A549 (cell line): ENCODE results near the gene CELSR1. TPM values are rescaled to one million over a fixed set of nuclear protein-coding genes. Genes with fewer than 3 reads are reported as not detected.

ENCODE experiments used
- ATAC-seq, 2 experiments: fragments of 200-7000 bp in 1 of 2; fragments of >200 bp in 1 of 2; cut with Nextera tagmentation in 1 of 2; cut with Tn5 transposase in 1 of 2; 3 replicates each; pipeline versions ENCODE4 v1.8.0 to v1.9.1; 2018 to 2020; ENCODE audit warnings: mild to moderate bottlenecking in 1 of 2, moderate library complexity in 1 of 2
- CTCF ChIA-PET: fragments of 300-600 bp; sonication (Branson Sonifier 250); formaldehyde crosslinking; extraction: SDS; loops from one replicate; lab custom pipeline; 2021; ENCODE audit warnings: antibody characterized with exemption, inconsistent platforms; lab: Yijun Ruan, JAX
- POLR2A ChIA-PET: fragments of 350-600 bp; formaldehyde crosslinking; extraction: SDS; loops from one replicate; lab custom pipeline; 2021; ENCODE audit warnings: antibody characterized with exemption, inconsistent platforms; lab: Yijun Ruan, JAX
- DNase-seq, 2 experiments: peaks; one replicate each; pipeline versions ENCODE4 v3.0.0 to v3.0.0-alpha.2; 2011 to 2016; ENCODE audit warnings: low read depth in 1 of 2, low spot score in 1 of 2
- FAIRE-seq: peaks from 2 replicates; lab custom pipeline; 2011; peaks lifted over from hg19 to GRCh38; lab: Jason Lieb, UNC
- H3K27ac ChIP-seq, 2 experiments: fragments of >200 bp; sonication (Bioruptor Twin); formaldehyde crosslinking; 3 replicates each; pipeline ENCODE4 v1.5.1; 2016 to 2017
- H3K4me1 ChIP-seq: fragments of >200 bp; sonication (Bioruptor Twin); formaldehyde crosslinking; 3 replicates; pipeline ENCODE4 v1.6.1; 2016
- H3K4me2 ChIP-seq: fragments of >200 bp; sonication (Bioruptor Twin); formaldehyde crosslinking; 3 replicates; pipeline ENCODE4 v1.6.1; 2016
- H3K4me3 ChIP-seq: fragments of >200 bp; sonication (Bioruptor Twin); formaldehyde crosslinking; 3 replicates; pipeline ENCODE4 v1.5.1; 2016
- H3K9me3 ChIP-seq: fragments of >200 bp; sonication (Bioruptor Twin); formaldehyde crosslinking; 3 replicates; pipeline ENCODE4 v1.6.1; 2016
- BHLHE40 ChIP-seq: IDR thresholded peaks from 2 replicates; pipeline ENCODE4 v1.6.1; 2012; ENCODE audit warnings: low read depth, low read length, inconsistent platforms
- CEBPB ChIP-seq, 2 experiments: fragments of >200 bp in 1 of 2; sonication (Bioruptor Twin) in 1 of 2; formaldehyde crosslinking in 1 of 2; IDR thresholded peaks; 2 replicates each; pipeline ENCODE4 v1.6.1; 2012 to 2016
- CHD2 ChIP-seq: fragments of 150-350 bp; IDR thresholded peaks from 2 replicates; pipeline ENCODE4 v1.6.1; 2014; ENCODE audit warnings: low read length; ENCODE audit not compliant: partially characterized antibody
- CHD4 ChIP-seq: fragments of 200-600 bp; sonication (generic); IDR thresholded peaks from 2 replicates; pipeline ENCODE4 v1.6.1; 2016; ENCODE audit warnings: antibody characterized with exemption, mild to moderate bottlenecking, borderline replicate concordance
- EP300 ChIP-seq, 2 experiments: fragments of >200 bp; sonication (Bioruptor Twin); formaldehyde crosslinking; IDR thresholded peaks; 2 replicates in 1 of 2; 3 replicates in 1 of 2; pipeline ENCODE4 v1.6.1; 2016 to 2017
- FOSB ChIP-seq: fragments of 250-450 bp; sonication (Bioruptor Pico); IDR thresholded peaks from 2 replicates; pipeline ENCODE4 v1.5.0; 2020; ENCODE audit warnings: mild to moderate bottlenecking, moderate library complexity
- HDAC2 ChIP-seq: fragments of 200-600 bp; sonication (generic); IDR thresholded peaks from 2 replicates; pipeline ENCODE4 v1.6.1; 2016
- HEYL ChIP-seq: fragments of 250-450 bp; sonication (Bioruptor Pico); IDR thresholded peaks from 2 replicates; pipeline ENCODE4 v1.8.0; 2021; ENCODE audit warnings: mild to moderate bottlenecking, moderate library complexity
- HOXA7 ChIP-seq: fragments of 250-450 bp; sonication (Bioruptor Pico); IDR thresholded peaks from 2 replicates; pipeline ENCODE4 v1.5.0; 2020; ENCODE audit warnings: mild to moderate bottlenecking, moderate library complexity
- HOXB13 ChIP-seq: fragments of 250-450 bp; sonication (Bioruptor Pico); IDR thresholded peaks from 2 replicates; pipeline ENCODE4 v1.5.0; 2020; ENCODE audit warnings: low read depth, mild to moderate bottlenecking, moderate library complexity
- JUNB ChIP-seq: fragments of >200 bp; sonication (Bioruptor Twin); formaldehyde crosslinking; IDR thresholded peaks from 2 replicates; pipeline ENCODE4 v1.6.1; 2016
- KDM1A ChIP-seq: fragments of 200-600 bp; sonication (generic); IDR thresholded peaks from 2 replicates; pipeline ENCODE4 v1.6.1; 2016; ENCODE audit warnings: low read depth, mild to moderate bottlenecking
- MAZ ChIP-seq: fragments of 150-350 bp; IDR thresholded peaks from 2 replicates; pipeline ENCODE4 v1.6.1; 2014; ENCODE audit warnings: antibody characterized with exemption, low read depth, low read length, borderline replicate concordance
- NFE2L2 ChIP-seq: fragments of 150-350 bp; conservative IDR thresholded peaks from 2 replicates; pipeline ENCODE4 v1.6.1; 2014; ENCODE audit warnings: low read length
- NR3C1 ChIP-seq: fragments of >200 bp; sonication (Bioruptor Twin); formaldehyde crosslinking; IDR thresholded peaks from 3 replicates; pipeline ENCODE4 v1.6.1; 2017
- POLR2A ChIP-seq: IDR thresholded peaks from 2 replicates; pipeline ENCODE4 v1.6.1; 2012; ENCODE audit warnings: mild to moderate bottlenecking, low read length
- RARB ChIP-seq: fragments of 250-450 bp; sonication (Bioruptor Pico); IDR thresholded peaks from 2 replicates; pipeline ENCODE4 v1.8.0; 2021; ENCODE audit warnings: mild to moderate bottlenecking, moderate library complexity
- SMC3 ChIP-seq: fragments of >200 bp; sonication (Bioruptor Twin); formaldehyde crosslinking; IDR thresholded peaks from 3 replicates; pipeline ENCODE4 v1.6.1; 2018; ENCODE audit warnings: inconsistent platforms
- TP53 ChIP-seq: fragments of 250-450 bp; sonication (Bioruptor Pico); IDR thresholded peaks from 2 replicates; pipeline ENCODE4 v1.5.0; 2021; ENCODE audit warnings: mild to moderate bottlenecking, moderate library complexity
- WGBS: methylation state at CpG from one replicate; pipeline ENCODE4 v1.1.6; 2017; ENCODE audit errors: missing lambda C conversion rate; 5-methylcytosine and 5-hydroxymethylcytosine counted together
- polyA plus RNA-seq, 4 experiments: library from polyadenylated mRNA; depleted of rRNA in 3 of 4; stranded (reverse); fragments of >200 nt; fragmentation: RNase III in 1 of 4; extraction: RNeasy Plus Mini Kit Qiagen cat#74134 plus additional on column Dnase treatment in 1 of 4; gene quantifications; 2 replicates in 3 of 4; 3 replicates in 1 of 4; pipeline ENCODE4 v1.2.3, GENCODE V29; 2011 to 2017
- TF ChIP-seq, protein P1 (sequence below): fragments of >200 bp; sonication (Bioruptor Twin); formaldehyde crosslinking; IDR thresholded peaks from 2 replicates; pipeline ENCODE4 v1.6.1; 2016
- TF ChIP-seq, protein P2 (sequence below): fragments of 150-350 bp; IDR thresholded peaks from 2 replicates; pipeline ENCODE4 v1.6.1; 2014; ENCODE audit warnings: low read depth, mild to moderate bottlenecking, low read length
- TF ChIP-seq, protein P3 (sequence below): IDR thresholded peaks from 2 replicates; pipeline ENCODE4 v1.6.1; 2012
- TF ChIP-seq, protein P4 (sequence below): IDR thresholded peaks from 2 replicates; pipeline ENCODE4 v1.6.1; 2012
- TF ChIP-seq, protein P5 (sequence below): fragments of 250-450 bp; sonication (Bioruptor Pico); IDR thresholded peaks from 2 replicates; pipeline ENCODE4 v1.5.0; 2021; ENCODE audit warnings: mild to moderate bottlenecking, moderate library complexity, borderline replicate concordance
- TF ChIP-seq, protein P6 (sequence below): fragments of >200 bp; sonication (Bioruptor Twin); formaldehyde crosslinking; IDR thresholded peaks from 3 replicates; pipeline ENCODE4 v1.6.1; 2016
- TF ChIP-seq, protein P7 (sequence below): IDR thresholded peaks from 2 replicates; pipeline ENCODE4 v1.6.1; 2012; ENCODE audit warnings: low read depth, borderline replicate concordance

CELSR1 gene
- polyA plus RNA-seq, 2 of the 4 experiments (the other 2 are of a cell fraction), result 15.3 to 31.8 TPM

DNA sequence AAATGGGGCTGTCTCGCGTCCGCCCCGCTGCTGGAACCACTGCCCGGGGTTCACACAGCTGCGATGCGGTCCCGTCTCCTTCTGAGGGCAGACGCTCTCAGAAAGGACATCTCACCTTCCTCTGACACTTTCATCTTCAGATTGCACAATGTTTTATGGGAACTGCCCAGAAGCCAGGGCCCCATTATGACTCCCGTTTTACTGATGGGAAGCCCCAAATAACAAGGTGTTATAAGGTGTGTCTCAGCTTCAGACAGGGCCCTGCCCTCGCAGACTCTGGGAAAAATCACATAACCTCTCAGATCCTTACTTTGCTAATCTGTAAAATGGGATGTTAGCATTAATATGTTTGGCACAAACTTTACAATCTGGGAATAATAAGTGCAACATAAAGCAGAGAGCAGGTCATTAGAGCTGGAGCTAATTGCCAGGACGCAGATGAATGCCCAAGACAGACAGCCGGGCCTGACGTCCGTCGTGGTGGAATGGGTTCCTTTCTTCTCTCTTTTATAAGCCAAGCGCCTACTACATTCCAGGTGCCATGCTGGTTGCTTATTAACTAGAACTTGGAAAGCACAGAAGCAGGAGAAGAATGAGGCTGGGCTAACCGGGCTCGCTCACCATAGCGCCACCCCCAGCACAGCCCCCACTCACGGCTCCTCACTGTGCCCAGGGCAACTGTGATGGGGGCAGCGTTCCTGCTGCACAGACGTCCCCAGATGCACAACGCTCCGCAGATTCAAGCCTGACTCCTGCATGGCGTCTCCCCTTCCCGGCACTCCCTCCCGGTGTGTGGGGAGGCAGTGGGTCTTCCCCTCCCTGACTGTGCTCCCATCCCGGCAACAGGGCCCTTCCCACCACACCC is 158.1 kb downstream of the CELSR1 start:
- CTCF ChIA-PET, result interaction anchor here (1.0 to 4.0 kb wide), 5 partner anchors 12 to 163 kb away, joined by 3 to 18 read pairs (median 5); no protein-coding TSS in a partner anchor

More for the DNA sequence above, 158.1 kb downstream of the CELSR1 start:
- H3K27ac ChIP-seq, result peak overlapping the region; percentile 91 to 93
- ATAC-seq, result peak; percentile 25 to 63; a peak in 4 of 6 replicates
- 30% methylated on average over 19 of the region's 29 CpGs for WGBS
- POLR2A ChIA-PET, result no interaction called here
- peak; percentile 54 to 76; a peak in 3 of 4 replicates for TF ChIP-seq CEBPB (IDR thresholded peaks at IDR 0.05)
- TF ChIP-seq, protein P1, sequence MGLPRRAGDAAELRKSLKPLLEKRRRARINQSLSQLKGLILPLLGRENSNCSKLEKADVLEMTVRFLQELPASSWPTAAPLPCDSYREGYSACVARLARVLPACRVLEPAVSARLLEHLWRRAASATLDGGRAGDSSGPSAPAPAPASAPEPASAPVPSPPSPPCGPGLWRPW, result no peak
- TF ChIP-seq, protein P2, sequence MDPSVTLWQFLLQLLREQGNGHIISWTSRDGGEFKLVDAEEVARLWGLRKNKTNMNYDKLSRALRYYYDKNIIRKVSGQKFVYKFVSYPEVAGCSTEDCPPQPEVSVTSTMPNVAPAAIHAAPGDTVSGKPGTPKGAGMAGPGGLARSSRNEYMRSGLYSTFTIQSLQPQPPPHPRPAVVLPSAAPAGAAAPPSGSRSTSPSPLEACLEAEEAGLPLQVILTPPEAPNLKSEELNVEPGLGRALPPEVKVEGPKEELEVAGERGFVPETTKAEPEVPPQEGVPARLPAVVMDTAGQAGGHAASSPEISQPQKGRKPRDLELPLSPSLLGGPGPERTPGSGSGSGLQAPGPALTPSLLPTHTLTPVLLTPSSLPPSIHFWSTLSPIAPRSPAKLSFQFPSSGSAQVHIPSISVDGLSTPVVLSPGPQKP, result no peak
- TF ChIP-seq TP53, result no peak
- TF ChIP-seq, protein P3, sequence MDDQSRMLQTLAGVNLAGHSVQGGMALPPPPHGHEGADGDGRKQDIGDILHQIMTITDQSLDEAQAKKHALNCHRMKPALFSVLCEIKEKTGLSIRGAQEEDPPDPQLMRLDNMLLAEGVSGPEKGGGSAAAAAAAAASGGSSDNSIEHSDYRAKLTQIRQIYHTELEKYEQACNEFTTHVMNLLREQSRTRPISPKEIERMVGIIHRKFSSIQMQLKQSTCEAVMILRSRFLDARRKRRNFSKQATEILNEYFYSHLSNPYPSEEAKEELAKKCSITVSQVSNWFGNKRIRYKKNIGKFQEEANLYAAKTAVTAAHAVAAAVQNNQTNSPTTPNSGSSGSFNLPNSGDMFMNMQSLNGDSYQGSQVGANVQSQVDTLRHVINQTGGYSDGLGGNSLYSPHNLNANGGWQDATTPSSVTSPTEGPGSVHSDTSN, result no peak
- no peak for TF ChIP-seq SMC3
- TF ChIP-seq CHD4, result peak; percentile 74; the same call in 1 of the 2 replicates
- no peak for TF ChIP-seq FOSB (CRISPR knock-in tag)
- peak; percentile 91 for TF ChIP-seq KDM1A
- TF ChIP-seq, protein P4, sequence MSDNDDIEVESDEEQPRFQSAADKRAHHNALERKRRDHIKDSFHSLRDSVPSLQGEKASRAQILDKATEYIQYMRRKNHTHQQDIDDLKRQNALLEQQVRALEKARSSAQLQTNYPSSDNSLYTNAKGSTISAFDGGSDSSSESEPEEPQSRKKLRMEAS, result peak; percentile 38; the same call in 1 of the 2 replicates
- TF ChIP-seq, protein P5, sequence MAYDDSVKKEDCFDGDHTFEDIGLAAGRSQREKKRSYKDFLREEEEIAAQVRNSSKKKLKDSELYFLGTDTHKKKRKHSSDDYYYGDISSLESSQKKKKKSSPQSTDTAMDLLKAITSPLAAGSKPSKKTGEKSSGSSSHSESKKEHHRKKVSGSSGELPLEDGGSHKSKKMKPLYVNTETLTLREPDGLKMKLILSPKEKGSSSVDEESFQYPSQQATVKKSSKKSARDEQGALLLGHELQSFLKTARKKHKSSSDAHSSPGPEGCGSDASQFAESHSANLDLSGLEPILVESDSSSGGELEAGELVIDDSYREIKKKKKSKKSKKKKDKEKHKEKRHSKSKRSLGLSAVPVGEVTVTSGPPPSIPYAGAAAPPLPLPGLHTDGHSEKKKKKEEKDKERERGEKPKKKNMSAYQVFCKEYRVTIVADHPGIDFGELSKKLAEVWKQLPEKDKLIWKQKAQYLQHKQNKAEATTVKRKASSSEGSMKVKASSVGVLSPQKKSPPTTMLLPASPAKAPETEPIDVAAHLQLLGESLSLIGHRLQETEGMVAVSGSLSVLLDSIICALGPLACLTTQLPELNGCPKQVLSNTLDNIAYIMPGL, result no peak
- TF ChIP-seq NR3C1, result no peak
- no peak for TF ChIP-seq CHD2
- TF ChIP-seq HOXB13 (CRISPR knock-in tag), result 0 out of 2 replicates have a peak, but pooled peaks have one; percentile 16
- no peak for TF ChIP-seq NFE2L2
- TF ChIP-seq HOXA7 (CRISPR knock-in tag), result no peak
- no peak for TF ChIP-seq MAZ
- TF ChIP-seq, protein P6, sequence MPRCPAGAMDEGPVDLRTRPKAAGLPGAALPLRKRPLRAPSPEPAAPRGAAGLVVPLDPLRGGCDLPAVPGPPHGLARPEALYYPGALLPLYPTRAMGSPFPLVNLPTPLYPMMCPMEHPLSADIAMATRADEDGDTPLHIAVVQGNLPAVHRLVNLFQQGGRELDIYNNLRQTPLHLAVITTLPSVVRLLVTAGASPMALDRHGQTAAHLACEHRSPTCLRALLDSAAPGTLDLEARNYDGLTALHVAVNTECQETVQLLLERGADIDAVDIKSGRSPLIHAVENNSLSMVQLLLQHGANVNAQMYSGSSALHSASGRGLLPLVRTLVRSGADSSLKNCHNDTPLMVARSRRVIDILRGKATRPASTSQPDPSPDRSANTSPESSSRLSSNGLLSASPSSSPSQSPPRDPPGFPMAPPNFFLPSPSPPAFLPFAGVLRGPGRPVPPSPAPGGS, result no peak
- no peak for TF ChIP-seq HEYL (CRISPR knock-in tag)
- peak; percentile 85; the same call in 1 of the 2 replicates for TF ChIP-seq HDAC2
- no peak for TF ChIP-seq EP300 (IDR thresholded peaks at IDR 0.05)
- no peak for TF ChIP-seq BHLHE40
- TF ChIP-seq, protein P7, sequence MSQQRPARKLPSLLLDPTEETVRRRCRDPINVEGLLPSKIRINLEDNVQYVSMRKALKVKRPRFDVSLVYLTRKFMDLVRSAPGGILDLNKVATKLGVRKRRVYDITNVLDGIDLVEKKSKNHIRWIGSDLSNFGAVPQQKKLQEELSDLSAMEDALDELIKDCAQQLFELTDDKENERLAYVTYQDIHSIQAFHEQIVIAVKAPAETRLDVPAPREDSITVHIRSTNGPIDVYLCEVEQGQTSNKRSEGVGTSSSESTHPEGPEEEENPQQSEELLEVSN, result 0 out of 2 replicates have a peak, but pooled peaks have one; percentile 48
- TF ChIP-seq RARB, result no peak
- TF ChIP-seq POLR2A, result 0 out of 2 replicates have a peak, but pooled peaks have one; percentile 13
- no peak for TF ChIP-seq JUNB
- H3K4me3 ChIP-seq, result 0 out of 3 replicates have a peak overlapping the region, but pooled peaks have one; percentile 19
- no peak for FAIRE-seq
- peak in 1 of 2 experiments; percentile 67 for DNase-seq
- H3K4me2 ChIP-seq, result peak overlapping the region; percentile 89
- H3K9me3 ChIP-seq, result peaks cover 16% of the 10 kb centered on the region
- peaks cover 51% of the 10 kb centered on the region for H3K4me1 ChIP-seq
